GM19468 (cell line): ENCODE data around the gene TBX5.

Experiments
- ATAC-seq: cut with Tn5 transposase; IDR thresholded peaks from one replicate; pipeline ENCODE4 v1.9.1; 2021; ENCODE audit warnings: mild to moderate bottlenecking, moderate library complexity, moderate number of reproducible peaks; ENCODE audit not compliant: unreplicated experiment; ENCODE audit errors: extremely low read depth

TBX5 gene

DNA sequence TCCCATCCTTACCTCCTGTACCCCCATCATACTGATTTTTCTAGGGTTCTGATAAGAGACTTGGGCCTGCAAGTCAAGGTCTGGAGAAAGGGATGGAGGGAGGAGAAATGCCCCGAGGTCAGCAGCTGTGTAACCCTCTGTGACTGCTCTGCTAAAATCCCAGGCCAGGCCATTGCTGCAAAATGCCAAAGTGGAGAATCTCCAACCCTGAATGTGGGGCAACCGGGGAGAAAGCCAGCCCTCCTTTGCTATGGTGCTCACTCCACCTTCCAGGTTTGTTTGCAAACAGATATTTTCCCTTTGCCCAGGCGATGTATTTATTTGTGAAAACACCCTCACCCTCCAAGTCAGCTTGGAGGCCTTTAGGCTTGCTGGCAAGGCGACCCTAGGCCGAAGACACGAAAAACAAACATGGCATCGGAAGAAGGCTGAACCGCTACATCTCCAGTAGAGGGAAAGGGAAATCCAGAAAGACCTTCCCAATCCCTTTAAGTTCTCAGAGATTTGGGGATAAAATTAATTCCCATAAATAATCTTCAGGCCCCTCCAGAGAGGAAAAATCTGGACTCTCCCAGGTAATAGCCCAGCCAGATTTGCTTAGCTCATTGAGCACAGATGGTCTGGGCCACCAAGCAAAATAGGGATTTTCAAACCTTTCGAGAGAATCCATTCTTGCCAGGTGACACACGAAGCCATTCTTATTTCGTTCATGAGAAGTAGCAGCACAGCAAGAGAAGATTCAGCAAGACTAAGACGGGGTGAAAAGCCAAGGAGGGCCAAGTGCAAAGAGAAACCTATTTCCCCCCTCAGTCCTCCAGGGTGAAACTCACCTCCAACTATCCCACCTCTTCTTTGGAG lies 1.3 kb upstream of the TBX5 start:
- no peak for ATAC-seq

DNA sequence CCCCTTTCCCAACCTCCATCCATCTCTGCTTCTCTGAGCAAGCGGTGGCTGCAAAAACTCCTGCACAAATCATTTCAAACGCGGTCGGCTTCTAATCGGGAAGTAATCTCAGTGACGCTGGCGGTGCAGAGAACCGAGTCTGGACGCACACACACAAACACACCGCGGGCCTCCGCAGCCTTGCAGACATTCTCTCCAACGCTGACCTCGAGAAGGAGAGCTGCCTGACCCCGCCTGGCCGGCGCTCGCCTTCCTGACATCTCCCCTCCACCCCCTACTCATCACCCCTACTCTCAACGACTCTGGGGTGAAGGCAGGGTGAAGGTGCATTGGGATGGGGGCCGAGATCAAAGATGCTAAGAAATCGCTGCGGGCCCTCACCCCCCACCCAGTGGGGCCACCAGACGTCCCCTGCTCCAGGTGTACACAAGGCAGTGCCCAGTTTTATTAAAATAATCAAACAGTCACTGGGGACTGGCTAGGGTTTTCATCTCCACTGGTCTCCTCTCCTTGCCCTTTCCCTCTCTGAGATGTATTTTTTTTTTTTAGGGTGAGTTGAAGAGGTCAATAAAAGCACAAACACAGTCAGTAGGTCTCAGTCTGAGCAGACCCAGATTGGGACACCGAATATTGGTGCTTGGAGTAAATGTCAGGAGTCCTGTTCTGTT lies 506 bp upstream of the TBX5 start:
- ATAC-seq, result no peak

DNA sequence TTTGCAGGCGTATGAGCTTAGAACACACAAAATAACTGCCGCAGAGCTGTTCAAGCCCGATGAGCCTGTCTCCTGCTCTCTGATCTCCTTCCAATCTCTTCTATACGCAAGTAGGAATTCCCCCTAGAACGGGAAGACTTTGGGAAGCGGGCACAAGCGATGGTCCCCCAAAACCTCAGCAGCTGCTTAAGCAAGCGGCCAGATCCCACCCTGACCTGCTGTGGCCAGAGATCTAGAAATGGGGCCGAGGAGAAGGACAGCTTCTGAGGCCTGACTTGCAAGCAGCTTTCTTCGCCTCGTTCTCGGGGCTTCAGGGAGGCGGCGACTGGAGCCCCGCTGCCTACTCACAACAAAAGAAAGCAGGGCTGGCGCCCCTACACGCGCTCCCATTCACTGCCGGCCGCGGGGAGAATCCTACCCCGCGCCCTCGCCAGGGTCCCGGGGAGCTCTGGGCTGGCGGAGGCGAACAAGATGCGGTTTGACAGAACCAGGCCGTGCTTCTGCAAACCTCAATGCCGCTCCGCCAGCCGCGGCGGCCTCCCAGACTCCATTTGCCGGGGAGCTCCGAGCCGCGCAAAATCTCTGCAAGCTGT lies 922 bp downstream of the TBX5 start:
- ATAC-seq, result no peak

DNA sequence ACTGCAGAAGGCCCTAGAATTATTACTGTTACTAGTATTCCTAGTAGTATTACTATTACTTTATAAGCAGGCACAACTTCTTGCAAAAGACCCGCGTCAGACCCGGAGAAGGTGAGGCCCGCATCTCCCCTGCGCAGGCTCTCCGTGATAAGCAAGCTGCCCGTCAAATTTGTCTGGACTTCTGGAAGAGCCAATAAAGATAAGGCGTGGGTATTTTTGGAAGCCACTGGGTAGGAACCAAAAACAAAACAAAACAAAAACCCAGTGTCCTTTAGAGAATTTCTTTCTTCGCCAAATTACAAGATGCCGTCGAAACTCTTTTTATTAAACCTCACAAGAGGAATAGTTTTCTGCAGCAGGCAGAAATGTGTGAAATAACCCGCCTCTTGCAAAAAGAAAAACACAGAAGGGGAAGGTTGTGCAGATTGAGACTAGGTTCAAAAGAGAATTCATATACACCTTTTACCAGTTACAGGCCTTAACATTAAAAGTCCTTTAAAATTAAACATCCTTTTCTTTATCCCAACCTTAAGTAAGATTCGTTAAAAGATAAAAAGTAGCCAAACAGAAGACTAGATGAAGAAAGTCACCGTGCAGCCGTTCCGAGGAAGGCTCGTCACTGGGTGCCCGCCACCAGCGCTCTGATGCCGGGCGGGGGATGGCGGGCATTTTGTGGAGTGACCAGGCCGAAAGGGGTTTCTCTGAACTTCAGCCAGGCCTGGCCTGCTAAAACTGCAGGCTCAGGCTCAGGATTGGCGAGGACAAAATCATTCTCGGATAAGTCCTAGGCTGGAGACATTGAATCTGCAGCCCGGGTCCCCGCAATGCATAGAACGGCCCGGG lies 1.6 kb downstream of the TBX5 start:
- ATAC-seq, result no peak

DNA sequence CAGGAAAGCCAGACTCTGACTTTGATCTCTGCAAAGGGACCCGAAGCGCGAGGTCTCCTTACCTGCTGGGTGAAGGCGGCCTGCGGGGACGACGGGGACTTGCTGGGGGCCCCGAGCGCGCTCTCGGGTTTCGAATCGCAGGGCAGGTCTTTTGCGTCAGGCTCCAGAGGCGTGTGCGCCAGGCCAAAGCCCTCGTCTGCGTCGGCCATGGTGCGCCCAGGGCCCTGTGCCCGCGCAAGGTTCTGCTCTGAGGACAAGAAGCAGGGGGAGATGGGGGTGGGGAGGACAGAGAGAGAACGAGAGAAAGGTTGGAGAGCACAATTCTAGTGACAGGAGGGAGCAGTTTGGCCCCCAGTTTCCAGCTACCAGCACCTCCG lies 2.3 kb downstream of the TBX5 start:
- ATAC-seq, result no peak

DNA sequence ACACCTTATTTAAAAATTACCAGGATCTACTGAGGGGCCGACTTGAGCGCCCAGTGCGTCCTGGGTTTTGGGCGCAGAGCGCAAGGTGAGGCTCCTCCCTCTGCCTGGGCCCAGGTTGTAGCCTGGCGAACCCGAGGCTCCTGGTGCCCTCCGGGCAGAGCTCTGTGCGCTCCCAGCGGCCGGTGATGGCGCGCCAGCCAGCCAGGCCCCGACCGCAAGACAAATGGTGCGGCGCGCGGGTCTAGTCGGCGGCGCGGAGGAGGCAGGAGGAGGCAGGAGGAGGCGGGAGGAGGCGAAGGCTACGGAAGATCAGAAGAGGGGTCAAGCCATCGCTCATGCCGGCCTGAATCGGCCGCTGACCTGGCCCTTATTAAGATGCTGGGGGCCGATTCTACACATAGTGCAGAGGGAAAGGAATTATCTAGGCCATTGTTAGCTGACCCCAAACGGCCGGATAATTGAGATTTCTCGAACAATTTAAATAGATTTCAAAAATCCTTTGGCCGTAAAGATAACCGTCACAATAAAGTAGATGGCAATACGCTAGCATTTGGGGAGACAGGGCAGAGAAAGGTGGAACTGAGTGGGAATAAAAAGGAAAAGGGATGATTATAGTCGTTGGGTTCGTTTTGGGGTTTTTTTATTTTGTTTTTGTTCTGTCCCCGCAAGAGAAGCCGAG lies 2.8 kb downstream of the TBX5 start:
- no peak for ATAC-seq

DNA sequence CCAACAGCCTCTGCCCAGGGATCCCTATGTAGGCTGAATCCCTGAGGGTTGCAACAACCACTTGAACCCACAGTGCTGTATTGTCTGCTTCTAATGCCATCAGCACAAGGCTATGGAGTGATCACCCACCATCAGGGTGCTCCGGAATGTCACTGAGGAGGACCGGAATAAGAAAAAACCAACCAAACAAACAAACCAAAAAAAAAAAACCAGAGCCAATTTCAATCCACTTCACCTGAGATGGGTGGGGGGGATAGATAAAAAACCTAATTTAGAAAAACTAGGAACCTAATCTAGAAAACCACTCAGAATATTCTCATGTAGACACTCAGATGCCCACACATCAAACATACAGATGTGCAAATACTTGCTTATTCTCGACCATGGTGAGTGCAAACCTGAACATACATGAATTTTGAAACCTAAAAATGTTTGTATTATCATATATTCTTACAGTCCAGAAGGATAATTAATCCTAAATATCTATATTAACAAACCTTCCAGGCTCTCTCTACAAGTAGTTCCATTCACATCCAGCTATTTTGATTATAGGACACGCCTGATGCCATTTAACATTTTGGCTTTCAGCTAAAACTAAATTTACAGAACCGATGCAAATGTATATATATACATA lies 3.7 kb downstream of the TBX5 start:
- ATAC-seq, result no peak

DNA sequence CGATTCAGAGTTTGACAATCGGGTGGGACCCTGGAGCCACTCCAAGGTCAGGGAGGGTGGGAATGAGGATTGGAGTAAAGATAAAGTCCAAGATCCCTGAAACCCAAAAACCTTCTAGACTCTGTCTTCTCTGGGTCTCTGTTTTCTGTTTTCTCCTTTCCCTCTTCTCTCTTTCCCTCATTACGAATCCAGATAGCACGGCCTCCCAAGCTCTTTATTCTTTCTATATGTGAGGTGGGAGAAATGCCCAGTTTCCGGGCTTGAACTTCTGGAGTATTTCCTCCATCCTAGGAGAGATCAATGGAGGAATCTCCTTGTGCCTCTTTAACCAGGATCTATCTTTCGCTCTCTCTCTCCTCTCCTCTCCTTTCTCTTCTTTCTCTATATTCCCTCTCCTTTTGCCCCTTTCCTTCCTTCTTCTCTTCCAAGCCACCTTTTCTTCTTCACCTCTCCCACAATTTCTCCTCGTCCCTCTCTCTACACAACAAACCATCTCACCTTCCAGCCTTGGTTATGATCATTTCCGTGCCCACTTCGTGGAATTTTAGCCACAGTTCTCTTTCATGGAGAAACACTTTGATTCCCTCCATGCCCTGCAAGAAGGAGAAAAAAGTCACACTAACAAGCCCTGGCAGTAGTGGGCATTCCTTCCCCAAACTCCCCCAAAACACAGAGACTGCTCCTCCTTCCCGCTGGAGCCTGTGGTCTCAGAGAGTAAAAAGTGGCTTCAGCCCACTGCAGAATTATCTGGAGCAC lies 4.4 kb downstream of the TBX5 start:
- ATAC-seq, result no peak

DNA sequence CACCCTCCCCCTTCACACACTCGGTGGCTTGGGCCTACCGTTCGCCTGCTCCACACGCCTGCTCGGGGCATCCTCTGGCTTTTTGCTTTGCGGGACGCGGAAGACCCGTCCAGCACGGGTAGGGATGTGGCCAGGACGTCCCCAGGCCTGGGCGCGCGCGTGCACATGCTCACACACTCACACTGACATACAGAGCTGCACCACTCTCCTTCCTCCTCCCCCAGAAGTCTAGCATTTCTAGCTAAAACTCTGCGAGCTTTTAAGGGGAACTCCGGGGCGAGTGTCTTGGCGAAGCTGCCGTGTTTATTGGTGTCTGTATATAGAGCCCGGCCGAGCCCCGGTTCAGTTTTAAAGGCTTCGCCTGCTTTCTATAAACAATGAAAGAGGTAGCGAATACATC lies 5.0 kb downstream of the TBX5 start:
- ATAC-seq, result no peak

DNA sequence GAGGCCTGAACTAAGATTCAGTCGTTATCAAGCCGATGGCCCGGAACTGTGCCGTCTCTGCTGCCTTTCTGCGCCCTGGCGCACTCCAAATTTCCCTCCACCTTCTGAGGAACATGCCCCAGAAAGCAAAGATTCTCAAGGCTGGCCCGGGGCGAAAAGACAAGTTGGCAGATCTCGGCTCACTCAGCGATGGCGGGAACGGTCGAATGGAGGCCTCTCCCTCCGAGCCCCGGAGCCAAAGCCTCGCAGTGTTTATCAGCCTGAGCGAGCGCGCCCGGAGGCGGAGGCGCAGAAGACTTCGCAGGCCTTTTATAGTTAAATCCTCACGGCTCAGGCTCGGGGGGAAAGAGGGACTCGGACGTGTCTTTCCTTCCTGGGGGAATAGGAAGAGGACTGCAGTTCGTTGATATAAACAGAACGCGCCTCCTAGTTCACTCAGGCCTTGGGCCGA lies 5.6 kb downstream of the TBX5 start:
- ATAC-seq, result no peak

DNA sequence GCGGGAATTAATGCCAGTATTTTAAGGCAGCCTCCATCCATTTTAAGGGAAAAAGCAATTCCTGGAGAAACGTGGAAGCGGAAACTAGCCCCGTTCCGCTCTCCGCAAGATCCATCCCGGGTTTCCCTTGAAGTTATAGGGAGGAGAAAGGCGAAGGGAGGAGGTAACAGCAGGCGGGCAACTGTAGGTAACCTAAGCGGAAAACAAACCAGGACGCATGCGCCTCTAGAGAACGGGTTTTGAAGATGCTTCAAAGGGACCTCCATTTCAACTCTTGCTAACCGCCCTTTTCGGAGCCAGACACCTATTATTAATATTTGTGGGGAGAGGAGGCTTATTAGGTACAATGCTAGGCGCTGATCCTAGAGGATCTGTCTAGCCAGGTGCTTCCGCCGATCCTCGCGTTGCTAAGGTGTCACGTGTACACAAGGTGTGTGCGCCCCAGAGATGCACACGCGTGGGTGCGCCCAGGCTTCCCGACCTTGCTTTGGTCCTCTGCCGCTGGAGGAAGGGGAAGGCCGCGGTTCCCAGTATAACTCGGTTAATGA lies 6.2 kb downstream of the TBX5 start:
- no peak for ATAC-seq

DNA sequence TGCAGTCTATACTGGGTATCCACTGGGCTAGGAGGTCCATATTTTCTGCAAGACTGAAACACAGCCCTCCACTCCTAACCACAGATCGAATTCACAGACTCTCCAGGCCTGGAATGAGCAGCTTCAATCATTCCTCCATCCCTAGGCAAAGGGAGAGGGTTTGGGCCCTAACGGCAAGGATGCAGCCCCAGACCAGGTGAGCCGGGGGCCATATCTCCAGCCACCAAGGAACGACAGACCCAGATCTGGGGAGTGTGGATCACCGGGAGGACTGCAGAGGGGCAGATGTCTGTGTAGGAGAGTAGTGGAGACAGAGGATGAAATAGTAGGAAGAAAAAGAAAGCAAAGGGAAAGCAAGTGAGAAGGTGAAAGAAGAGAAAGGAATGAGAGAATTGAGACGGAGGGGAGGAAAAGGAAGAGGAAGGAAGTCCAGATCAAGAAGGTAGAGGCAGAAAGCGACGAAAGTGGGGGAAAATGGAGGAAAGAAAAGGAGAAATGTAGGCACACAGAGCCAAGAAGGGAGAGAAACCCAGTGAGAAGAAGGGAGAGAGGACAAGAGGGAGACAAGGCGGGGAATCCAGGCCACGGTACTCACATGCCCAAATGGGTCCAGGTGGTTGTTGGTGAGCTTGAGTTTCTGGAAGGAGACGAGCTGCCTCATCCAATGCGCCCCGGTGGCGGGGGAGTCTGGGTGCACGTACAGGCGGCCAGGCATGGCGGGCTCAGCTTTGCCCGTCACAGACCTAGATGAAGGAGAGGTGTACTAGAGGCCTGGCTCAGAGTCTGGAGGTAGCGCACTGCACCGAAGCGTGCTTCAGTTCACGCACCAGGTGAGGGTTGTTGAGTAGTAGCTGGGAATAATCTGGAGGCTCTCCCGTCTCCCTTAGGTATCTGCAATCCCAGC lies 7.7 kb downstream of the TBX5 start:
- no peak for ATAC-seq

DNA sequence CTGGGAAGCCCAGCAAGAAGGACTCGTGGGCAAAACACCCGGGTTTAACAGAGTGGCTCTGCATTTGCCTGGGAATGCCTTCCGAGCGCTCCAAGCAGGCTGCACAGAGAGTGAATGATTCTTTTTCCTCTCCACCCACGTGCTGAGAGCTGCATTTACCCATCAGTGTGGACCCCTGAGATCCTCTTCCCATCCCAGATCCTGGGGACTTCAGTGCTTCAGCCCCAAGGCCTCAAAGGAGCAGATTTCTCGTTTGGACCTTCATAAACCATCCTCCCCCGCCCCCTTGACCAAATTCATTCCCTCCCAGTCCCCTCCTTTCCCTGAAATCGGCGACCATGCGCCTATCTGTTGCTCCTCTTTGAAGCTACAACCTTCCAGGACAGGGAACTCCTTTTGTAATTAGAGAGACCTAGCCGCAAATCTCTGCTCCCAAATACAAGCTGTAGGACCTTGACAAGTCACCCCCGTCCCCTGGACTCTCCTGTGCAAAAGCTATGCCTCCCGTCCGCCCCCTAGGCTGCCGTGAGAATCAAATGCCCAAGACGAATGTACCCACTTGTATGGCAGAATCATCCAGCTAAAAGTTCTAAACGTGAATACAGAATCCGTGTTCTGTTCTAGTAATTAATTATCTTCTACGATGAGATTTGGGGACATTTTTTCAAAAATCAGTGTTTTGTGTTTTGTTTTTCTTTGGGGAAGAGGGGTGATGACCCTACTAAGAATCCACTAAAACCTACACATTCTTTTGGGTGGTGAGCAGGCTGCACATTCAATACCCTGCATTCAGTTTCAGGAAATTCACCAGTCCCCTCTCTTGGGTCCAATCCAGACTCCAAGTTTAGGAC lies 8.8 kb downstream of the TBX5 start:
- no peak for ATAC-seq

DNA sequence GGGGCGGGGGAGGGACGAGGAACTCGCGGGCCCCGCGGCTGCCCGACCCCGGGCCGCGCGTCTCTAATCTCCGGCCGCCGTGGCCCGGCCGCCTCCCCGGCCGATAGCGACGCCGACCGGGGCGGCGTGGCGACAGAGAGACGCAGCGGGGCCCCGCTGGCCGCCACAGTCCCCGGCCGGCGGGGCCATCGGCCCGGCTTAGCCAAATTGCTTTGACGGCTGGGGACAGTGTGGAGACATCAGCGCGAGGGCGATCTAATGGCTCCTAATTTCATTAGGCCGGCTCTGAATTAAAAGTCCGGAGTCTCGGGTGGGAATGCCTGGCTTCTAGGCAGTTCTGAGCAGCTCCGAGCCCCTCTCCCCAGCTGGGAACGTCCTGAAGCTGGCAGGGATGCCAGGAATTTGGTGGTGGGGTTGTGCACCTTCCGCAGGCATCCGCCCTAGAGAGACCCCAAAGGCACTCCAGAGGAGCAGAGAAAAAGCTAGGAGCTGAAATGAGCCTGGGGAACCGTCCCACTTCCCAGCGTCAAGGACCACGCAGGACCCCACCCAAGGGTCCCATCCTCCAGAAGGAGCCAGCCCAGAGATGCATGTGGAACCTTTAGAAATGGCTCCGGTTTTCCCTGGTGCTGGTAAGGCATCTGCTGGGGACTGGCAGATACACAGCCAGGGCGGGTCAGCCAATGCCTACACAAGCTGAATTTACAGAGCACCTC lies 9.6 kb downstream of the TBX5 start:
- no peak for ATAC-seq

DNA sequence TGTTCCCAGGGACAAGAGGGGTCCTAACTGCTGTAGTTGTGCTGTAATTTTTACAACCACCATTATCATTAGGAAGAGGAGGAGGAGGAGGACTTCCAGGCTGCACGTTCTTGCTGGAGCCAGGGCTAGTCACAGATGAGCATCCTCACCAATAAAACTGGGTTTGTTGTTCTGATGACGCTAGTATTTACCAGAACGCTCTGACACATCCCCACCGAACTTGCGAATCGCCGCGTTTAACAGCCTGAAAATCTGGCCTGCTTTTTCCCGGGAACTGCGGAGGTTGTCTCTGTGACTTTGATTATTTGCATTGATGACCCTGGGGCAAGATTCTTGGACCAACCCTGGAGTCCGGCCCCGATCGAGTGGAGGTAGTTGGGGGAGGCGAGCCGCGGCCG lies 10.2 kb downstream of the TBX5 start:
- ATAC-seq, result no peak

DNA sequence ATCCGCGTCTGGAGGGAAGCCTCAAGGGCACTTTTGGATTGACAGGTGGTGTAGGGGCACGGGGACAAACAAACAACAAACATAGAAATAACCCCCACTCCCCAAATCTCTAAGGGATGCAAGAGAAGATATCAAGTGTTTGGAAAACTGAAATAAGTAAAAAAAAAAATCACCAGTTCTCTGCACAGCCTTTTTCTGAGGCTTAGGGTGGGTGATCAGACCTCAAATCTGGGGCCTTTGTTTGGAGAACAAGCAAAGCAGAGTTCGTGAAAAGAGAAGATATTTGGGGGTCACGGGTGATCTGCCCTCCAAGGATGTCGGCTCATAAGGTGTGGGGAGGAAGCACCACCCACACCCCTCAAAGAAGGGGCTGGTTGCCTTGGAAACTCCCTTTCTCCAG lies 10.7 kb downstream of the TBX5 start:
- no peak for ATAC-seq
